Calu3 (cell line): Measurements from ENCODE around the gene MAP4K1. TPM values are rescaled to one million over a fixed set of nuclear protein-coding genes. Genes with fewer than 3 reads are reported as not detected.
A peak's percentile ranks its signal among the peaks of the same experiment; 100 is the strongest.

Source experiments
- BruUV-seq: library from RNA; stranded (reverse); fragments of 400-500 nt; replicated peaks from 2 replicates; lab custom pipeline; 2021; lab: Mats Ljungman, UMichigan
- CTCF ChIA-PET: fragments of 300-600 bp; sonication (Branson Sonifier 250); formaldehyde crosslinking; loops from one replicate; lab custom pipeline; 2022; ENCODE audit warnings: antibody characterized with exemption; lab: Charles Lee
- DNase-seq: peaks from one replicate; pipeline ENCODE4 v3.0.0; 2022
- H3K27ac Mint-ChIP-seq: one replicate; pipeline ENCODE4 v1.8.0; 2022; ENCODE audit warnings: mixed read lengths; ENCODE audit not compliant: unreplicated experiment
- H3K27me3 Mint-ChIP-seq: one replicate; pipeline ENCODE4 v1.8.0; 2022; ENCODE audit warnings: mixed read lengths; ENCODE audit not compliant: unreplicated experiment
- H3K36me3 Mint-ChIP-seq: one replicate; pipeline ENCODE4 v1.8.0; 2022; ENCODE audit warnings: mild to moderate bottlenecking, moderate library complexity, mixed read lengths; ENCODE audit not compliant: insufficient read depth, unreplicated experiment
- H3K4me1 Mint-ChIP-seq: one replicate; pipeline ENCODE4 v1.8.0; 2022; ENCODE audit warnings: mild to moderate bottlenecking, low read depth, mixed read lengths; ENCODE audit not compliant: unreplicated experiment
- H3K4me3 Mint-ChIP-seq: one replicate; pipeline ENCODE4 v1.8.0; 2022; ENCODE audit warnings: mild to moderate bottlenecking, low read depth, moderate library complexity, mixed read lengths; ENCODE audit not compliant: unreplicated experiment
- H3K9me3 Mint-ChIP-seq: one replicate; pipeline ENCODE4 v1.8.0; 2022; ENCODE audit warnings: low read depth, mixed read lengths; ENCODE audit not compliant: unreplicated experiment
- CTCF ChIP-seq: fragments of 200-600 bp; IDR thresholded peaks from one replicate; pipeline ENCODE4 v1.8.0; 2022; ENCODE audit warnings: antibody characterized with exemption; ENCODE audit not compliant: unreplicated experiment
- intact Hi-C: fragments of 100-400 bp; cut with micrococcal nuclease; formaldehyde crosslinking; loops from one replicate; pipeline ENCODE4 v1.10.0; 2022; ENCODE audit not compliant: unreplicated experiment
- total RNA-seq: library from RNA; stranded (reverse); gene quantifications from 2 replicates; pipeline ENCODE4 v1.2.3, GENCODE V29; 2022

MAP4K1 gene
- total RNA-seq, 1 experiment from 2014 or later: not detected

GRCh38 chr19:38551450-38551813, 66.3 kb downstream of the MAP4K1 start:
- no peaks in the 10 kb centered on the region for H3K4me1 Mint-ChIP-seq
- intact Hi-C loops: no loop called here
- no peak for TF ChIP-seq CTCF
- H3K27me3 Mint-ChIP-seq: peaks cover 30% of the 10 kb centered on the region
- CTCF ChIA-PET: no interaction called here
- BruUV-seq: no TSS peak
- H3K36me3 Mint-ChIP-seq: no peaks in the 10 kb centered on the region
- H3K27ac Mint-ChIP-seq: no peak overlapping the region
- no peak for DNase-seq
- no peaks in the 10 kb centered on the region for H3K9me3 Mint-ChIP-seq
- H3K4me3 Mint-ChIP-seq: no peak overlapping the region

GRCh38 chr19:38550376-38550775, 67.4 kb downstream of the MAP4K1 start:
- H3K9me3 Mint-ChIP-seq: no peaks in the 10 kb centered on the region
- H3K27me3 Mint-ChIP-seq: peaks cover 30% of the 10 kb centered on the region
- no TSS peak for BruUV-seq
- H3K36me3 Mint-ChIP-seq: no peaks in the 10 kb centered on the region
- intact Hi-C loops: no loop called here
- CTCF ChIA-PET: no interaction called here
- no peak for TF ChIP-seq CTCF
- DNase-seq: peak; percentile 26
- no peak overlapping the region for H3K27ac Mint-ChIP-seq
- peaks cover under 1% of the 10 kb centered on the region for H3K4me1 Mint-ChIP-seq
- no peak overlapping the region for H3K4me3 Mint-ChIP-seq

GRCh38 chr19:38549942-38550341, 67.8 kb downstream of the MAP4K1 start:
- Mint-ChIP-seq H3K27me3 (peaks cover 30% of the 10 kb centered on the region), H3K4me3 (no peak overlapping the region), H3K27ac (no peak overlapping the region), H3K9me3 (no peaks in the 10 kb centered on the region), H3K36me3 (no peaks in the 10 kb centered on the region), H3K4me1 (peaks cover 4% of the 10 kb centered on the region)
- no TSS peak for BruUV-seq
- DNase-seq: no peak
- intact Hi-C loops: no loop called here
- CTCF ChIA-PET: interaction anchor here (0.6 kb wide), 1 partner anchor 502 kb away, joined by 3 read pairs; no protein-coding TSS in a partner anchor
- no peak for TF ChIP-seq CTCF

DNA sequence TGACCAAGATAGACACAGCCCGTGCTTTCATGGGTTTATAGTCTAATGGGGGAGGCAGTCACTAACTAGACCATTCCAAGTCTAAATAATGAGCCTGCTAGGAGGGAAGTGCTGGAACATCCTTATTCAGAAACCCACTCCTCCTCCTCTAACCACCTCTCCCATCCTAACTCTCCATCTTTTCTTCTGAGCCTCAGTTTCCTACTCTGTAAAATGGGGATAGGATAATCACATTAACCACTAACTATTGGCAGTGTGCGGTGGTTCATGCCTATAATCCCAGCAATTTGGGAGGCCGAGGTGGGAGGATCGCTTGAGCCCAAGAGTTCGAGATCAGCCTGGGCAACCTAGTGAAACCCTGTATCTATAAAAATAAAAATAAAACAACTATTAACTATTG, 68.7 kb downstream of the MAP4K1 start:
- no peaks in the 10 kb centered on the region for H3K36me3 Mint-ChIP-seq
- H3K4me3 Mint-ChIP-seq: no peak overlapping the region
- no peak for TF ChIP-seq CTCF
- intact Hi-C loops: no loop called here
- H3K4me1 Mint-ChIP-seq: peaks cover 13% of the 10 kb centered on the region
- no peak for DNase-seq
- no peak overlapping the region for H3K27ac Mint-ChIP-seq
- BruUV-seq: no TSS peak
- CTCF ChIA-PET: interaction anchor here (0.6 kb wide), 1 partner anchor 501 kb away, joined by 3 read pairs; no protein-coding TSS in a partner anchor
- no peaks in the 10 kb centered on the region for H3K9me3 Mint-ChIP-seq
- peaks cover 30% of the 10 kb centered on the region for H3K27me3 Mint-ChIP-seq
